ENCODE data around the gene ZNF90.
"Not testable (repeated sequence)": the region's sequence is repeated elsewhere in the genome, so short reads cannot be mapped to it uniquely, and the experiment has no call there.

ZNF90 gene

DNA sequence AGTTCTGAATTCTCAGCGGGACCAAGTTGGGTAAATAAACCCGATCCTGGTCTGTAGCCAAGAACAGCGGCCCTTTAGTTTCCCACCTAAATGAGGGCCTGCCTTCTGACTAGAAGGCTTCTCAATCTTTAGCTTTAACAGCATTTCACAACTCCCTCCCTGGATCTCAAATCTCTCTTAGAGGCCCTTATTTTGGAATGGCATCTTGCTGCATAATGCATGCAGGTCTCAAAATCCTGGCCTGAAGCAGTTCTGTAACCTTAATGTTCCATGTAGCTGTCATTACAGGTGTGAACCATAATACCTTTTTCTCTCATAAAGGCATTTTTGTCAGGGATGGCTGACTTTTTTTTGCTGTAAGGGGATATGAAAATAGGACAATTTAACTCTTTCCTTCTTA is 29.5 kb downstream of the ZNF90 start:
- DNase-seq = no peak

DNA sequence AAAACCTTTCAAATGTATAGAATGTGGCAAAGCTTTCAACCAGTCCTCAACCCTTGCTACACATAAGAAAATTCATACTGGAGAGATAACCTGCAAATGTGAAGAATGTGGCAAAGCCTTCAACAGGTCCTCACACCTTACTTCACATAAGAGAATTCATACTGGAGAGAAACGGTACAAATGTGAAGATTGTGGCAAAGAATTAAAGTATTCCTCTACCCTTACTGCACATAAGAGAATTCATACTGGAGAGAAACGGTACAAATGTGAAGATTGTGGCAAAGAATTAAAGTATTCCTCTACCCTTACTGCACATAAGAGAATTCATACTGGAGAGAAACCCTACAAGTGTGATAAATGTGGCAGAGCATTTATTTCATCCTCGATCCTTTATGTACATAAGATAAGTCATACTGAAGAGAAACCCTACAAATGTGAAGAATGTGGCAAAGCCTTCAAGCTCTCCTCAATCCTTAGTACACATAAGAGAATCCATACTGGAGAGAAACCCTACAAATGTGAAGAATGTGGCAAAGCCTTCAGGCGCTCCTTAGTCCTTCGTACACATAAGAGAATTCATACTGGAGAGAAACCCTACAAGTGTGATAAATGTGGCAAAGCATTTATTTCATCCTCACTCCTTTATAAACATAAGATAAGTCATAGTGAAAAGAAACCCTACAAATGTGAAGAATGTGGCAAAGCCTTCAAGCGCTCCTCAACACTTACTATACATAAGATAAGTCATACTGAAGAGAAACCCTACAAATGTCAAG is 40.5 kb downstream of the ZNF90 start:
- DNase-seq = not testable (repeated sequence)

DNA sequence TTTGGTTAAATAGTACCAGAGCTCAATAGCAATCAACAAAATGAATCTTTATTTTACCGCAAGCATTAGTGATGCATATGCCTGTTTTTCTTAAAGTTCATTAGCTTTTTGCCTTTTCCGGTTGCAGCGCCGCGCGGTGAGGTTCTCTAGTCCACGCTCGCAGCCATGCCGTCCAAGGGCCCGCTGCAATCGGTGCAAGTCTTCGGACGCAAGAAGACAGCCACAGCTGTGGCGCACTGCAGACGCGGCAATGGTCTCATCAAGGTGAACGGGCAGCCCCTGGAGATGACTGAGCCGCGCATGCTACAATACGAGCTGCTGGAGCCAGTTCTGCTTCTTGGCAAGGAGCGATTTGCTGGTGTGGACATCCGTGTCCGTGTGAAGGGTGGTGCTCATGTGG is 47.1 kb downstream of the ZNF90 start:
- no peak for DNase-seq

DNA sequence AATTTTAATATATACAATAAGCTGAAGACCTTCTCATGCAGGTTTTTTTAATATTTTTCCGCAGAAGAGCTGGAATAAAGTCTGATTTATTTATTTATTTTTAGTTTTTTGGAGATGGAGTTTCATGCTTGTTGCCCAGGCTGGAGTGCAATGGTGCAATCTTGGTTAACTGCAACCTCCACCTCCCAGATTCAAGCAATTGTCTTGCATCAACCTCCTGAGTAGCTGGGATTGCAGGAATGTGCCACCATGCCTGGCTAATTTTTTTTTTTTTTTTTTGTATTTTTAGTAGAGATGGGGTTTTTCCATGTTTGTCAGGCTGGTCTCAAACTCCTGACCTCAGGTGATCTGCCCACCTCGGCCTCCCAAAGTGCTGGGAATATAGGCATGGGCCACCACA is 55.1 kb downstream of the ZNF90 start:
- DNase-seq = not testable (repeated sequence)

DNA sequence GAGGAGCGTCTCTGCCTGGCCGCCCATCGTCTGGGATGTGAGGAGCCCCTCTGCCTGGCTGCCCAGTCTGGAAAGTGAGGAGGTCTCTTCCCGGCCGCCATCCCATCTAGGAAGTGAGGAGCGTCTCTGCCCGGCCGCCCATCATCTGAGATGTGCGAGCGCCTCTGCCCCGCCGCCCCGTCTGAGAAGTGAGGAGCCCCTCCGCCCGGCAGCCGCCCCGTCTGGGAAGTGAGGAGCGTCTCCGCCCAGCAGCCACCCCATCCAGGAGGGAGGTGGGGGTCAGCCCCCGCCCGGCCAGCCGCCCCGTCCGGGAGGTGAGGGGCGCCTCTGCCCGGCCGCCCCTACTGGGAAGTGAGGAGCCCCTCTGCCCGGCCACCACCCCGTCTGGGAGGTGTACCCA is 59.9 kb downstream of the ZNF90 start:
- DNase-seq = not testable (repeated sequence)

DNA sequence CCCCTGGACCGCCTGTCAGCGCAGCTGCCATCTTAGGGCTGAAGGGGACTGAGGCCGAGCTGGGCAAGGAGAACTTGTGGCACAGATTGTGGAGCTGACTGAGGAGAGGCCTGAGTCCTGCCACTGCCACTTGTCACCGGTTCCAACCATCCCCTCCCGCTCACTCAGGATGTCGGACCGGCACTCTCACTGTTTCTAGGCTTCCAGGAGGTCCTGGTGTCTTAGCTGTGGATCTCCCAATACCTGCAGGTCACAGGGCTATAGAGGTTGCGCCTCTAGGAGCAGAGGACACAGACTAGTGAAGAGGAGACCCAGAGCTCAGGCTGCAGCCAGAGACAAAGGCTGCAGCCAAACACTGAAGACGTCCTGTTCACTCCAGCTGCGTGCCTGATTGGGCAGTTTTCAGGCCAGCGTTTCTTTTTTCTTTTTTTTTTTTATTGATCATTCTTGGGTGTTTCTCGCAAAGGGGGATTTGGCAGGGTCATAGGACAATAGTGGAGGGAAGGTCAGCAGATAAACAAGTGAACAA is 73.9 kb downstream of the ZNF90 start:
- DNase-seq = no peak

DNA sequence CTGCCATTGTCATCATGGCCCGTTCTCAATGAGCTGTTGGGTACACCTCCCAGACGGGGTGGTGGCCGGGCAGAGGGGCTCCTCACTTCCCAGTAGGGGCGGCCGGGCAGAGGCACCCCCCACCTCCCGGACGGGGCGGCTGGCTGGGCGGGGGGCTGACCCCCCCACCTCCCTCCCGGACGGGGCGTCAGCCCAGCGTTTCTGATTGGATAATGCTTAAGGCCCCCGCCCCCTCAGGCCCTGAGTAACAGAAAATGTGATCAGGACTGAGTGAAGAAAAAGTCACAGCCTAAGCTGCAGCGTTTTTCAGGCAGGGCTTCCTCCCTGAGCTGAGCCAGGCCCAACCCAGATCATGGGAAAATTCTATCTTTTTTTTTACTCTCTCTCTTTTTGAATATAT is 74.7 kb downstream of the ZNF90 start:
- DNase-seq = not testable (repeated sequence)

DNA sequence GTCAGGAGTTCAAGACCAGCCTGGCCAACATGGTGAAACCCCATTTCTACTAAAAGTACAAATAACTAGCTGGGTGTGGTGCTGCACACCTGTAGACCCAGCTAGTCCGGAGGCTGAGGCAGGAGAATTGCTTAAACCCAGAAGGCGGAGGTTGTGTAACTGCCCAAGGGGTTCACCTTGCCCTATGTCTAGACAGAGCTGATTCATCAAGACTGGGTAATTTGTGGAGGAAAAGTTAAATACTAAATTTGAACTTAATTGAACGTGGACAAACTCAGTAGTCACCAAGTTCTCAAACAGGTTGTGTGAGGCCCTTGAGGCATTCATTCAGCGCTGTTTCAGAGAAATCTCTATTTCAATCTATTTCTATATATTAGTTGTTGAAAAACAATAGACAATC is 75.5 kb downstream of the ZNF90 start:
- no peak for DNase-seq

DNA sequence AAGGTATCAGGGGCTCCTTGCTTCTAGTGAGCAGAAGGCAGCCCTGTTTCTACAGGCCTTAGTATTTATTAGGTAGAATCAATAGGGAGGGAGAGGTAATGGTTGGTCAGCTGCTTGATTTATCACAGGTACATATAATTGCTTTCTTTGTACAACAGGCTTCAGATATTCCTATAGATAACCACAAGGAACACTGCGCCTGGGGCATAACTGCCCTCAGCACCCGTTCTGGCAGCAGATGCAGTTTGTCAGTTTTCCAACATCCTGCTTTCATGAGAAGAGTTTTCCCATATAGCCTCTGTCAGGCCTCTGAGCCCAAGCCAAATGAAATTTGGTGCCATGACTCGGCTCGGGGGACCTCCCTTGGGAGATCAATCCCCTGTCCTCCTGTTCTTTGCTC is 76.8 kb downstream of the ZNF90 start:
- DNase-seq = no peak

DNA sequence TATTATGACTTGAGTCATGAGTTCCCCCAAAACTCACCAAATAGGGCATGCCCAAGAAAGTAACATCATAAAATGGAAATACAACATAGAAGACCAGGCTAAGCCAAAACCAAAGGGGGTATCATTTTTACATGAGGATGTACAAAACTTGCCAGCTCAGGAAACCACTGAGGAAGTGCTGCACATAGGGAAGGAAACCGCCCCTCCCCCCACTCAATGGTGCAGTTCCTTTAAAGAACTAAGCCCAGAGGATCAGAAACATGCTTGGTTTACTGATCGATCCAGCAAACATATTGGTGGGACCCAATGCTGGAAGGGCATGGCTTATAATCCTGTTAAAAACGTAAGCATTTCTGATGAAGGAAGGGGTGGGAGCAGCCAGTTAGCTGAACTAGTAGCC is 85.0 kb downstream of the ZNF90 start:
- DNase-seq = no peak

DNA sequence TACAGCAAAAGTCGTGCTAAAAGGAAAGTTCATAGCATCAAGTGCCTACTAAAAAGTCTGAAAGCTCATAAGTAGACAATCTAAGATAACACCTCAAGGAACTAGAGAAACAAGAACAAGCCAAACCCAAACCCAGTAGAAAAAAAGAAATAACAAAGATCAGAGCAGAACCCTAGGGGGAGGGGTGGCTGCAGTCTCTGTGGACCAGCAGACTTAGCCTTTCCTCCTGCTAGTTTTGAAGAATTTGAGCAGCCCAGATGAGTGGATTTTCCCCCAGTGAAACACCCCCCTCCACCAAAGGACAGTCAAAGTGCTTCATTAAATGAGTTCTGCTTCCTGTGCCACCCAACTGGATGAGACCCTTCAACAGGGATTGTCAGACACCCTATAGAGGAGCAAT is 86.7 kb downstream of the ZNF90 start:
- no peak for DNase-seq

DNA sequence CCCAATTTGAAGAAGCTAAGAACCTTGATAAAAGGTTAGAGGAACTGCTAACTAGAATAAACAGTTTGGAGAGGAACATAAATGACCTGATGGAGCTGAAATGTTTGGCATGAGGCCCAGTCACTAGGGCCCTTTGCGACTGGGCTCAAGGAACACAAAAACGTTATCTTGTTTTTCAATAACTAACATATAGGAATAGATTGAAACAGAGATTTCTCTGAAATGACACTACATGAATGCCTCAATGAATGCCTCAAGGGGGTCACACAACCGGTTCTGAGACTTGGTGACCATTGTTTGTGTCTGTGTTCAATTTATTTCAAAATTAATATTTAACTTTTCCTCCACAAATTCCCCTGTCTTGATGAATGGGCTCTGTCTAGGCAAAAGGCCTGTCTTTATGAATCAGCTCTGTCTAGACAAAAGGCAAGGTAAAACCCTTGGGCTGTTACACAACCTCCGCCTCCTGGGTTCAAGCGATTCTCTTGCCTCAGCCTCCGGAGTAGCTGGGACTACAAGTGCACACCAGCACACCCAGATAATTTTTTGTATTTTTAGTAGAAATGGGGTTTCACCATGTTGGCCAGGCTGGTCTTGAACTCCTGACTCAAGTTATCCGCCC is 88.3 kb downstream of the ZNF90 start:
- DNase-seq = no peak

DNA sequence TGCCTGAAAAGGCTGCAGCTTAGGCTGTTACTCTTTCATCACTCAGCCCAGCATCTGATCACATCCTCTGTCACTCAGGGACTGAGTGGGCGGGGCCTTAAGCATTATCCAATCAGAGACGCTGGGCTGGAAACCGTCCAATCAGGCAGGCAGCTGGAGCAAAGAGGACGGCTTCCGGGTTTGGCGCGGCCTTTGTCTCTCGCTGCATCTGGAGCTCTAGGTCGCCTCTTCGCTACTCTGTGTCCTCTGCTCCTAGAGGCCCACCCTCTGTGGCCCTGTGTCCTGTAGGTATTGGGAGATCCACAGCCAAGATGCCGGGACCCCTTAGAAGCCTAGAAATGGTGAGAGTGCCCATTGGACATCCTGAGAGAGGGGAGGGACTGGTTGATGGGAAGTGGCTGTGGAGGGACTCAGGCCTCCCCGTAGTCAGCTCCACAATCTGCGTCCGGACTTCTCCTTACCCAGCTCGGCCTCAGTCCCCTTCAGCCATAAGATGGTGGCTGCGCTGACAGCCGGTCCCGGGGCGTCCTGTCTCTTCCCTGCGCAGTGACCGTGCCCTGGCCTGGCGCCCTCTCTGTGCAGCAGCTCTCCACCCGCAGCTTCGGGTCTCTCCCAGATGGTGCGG is 89.3 kb downstream of the ZNF90 start, which contains the start of gene ZNF486:
Gene ZNF486, plus strand, starts transcription at position 195 of the 625 bp plus-strand sequence. Its CDS starts 117 bp downstream, at position 312.
- peak; percentile 93 for DNase-seq

DNA sequence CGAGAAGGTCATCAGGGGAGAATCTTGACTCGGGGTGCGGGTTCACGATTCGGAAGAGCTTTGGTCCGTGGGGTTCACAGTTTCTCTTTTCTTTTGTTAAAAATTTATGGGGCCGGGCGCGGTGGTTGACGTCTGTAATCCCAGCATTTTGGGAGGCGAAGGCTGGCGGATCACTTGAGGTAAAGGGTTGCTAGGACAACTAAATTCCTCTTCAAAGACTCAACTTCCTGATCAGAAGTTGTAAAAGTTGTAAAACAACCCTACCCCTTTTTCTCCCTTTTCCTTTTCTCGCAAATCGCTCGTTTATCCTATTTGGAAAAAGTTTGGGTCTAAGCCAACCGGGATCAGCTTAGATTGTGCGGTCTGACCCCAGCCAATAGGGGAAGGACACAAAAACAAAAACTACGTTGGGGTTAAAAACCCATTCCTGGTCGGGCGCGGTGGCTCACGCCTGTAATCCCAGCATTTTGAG is 89.9 kb downstream of the ZNF90 start:
- no peak for DNase-seq
